Gastrocnemius medialis (tissue), 4 donors: Measurements from ENCODE around the gene TAL2. TPM values are rescaled to one million over a fixed set of nuclear protein-coding genes. Genes with fewer than 3 reads are reported as not detected.
A peak's percentile ranks its signal among the peaks of the same experiment; 100 is the strongest.
"Not testable (repeated sequence)": the region's sequence is repeated elsewhere in the genome, so short reads cannot be mapped to it uniquely, and the experiment has no call there.

ENCODE experiments used
- ATAC-seq, 2 donors: fragments of 150-250 bp; one replicate each; pipeline ENCODE4 v1.9.1; 2016
- DNase-seq, 2 donors: peaks; one replicate each; pipeline ENCODE4 v3.0.0-alpha.2; 2019
- H3K27ac ChIP-seq, 4 donors: fragments of 200-600 bp; sonication (generic); 1 replicate in 1 of 4; 2 replicates in 3 of 4; pipeline ENCODE4 v1.5.1; 2016 to 2018; ENCODE audit warnings: mild to moderate bottlenecking in 2 of 4, moderate library complexity in 1 of 4
- H3K27me3 ChIP-seq, 3 donors: fragments of 200-600 bp; sonication (generic) in 2 of 3; 1 replicate in 1 of 3; 2 replicates in 2 of 3; pipeline versions ENCODE4 v1.5.1 to v1.6.0; 2016 to 2019; ENCODE audit warnings: mild to moderate bottlenecking in 1 of 3, moderate library complexity in 1 of 3
- H3K36me3 ChIP-seq, 2 donors: fragments of 200-600 bp; sonication (generic) in 1 of 2; one replicate each; pipeline ENCODE4 v1.5.1; 2017 to 2018
- H3K4me1 ChIP-seq, 2 donors: fragments of 200-600 bp; sonication (generic) in 1 of 2; one replicate each; pipeline ENCODE4 v1.5.1; 2016 to 2017; ENCODE audit warnings: mild to moderate bottlenecking in 2 of 2
- H3K4me3 ChIP-seq, 4 donors: fragments of 200-600 bp; sonication (generic) in 3 of 4; 1 replicate in 1 of 4; 2 replicates in 3 of 4; pipeline ENCODE4 v1.5.1; 2016 to 2019; ENCODE audit warnings: mild to moderate bottlenecking in 2 of 4
- H3K9me3 ChIP-seq, 3 donors: fragments of 200-600 bp; sonication (generic) in 2 of 3; 1 replicate in 1 of 3; 2 replicates in 2 of 3; pipeline ENCODE4 v1.5.1; 2016 to 2019
- POLR2A ChIP-seq, 2 donors: fragments of 450-650 bp; IDR thresholded peaks; one replicate each; pipeline ENCODE4 v1.6.1; 2017; ENCODE audit warnings: antibody characterized with exemption in 2 of 2, mild to moderate bottlenecking in 2 of 2, moderate library complexity in 2 of 2
- in situ Hi-C, 4 donors: fragments of 200-750 bp; cut with MboI; loops; one replicate each; pipeline versions ENCODE4 v1.15.0 to v1.8.0; 2017; ENCODE audit warnings: low sequenced_read_pairs in 4 of 4
- intact Hi-C: fragments of 100-400 bp; cut with DNase I; formaldehyde crosslinking; loops from one replicate; pipeline ENCODE4 v1.15.1; 2023; ENCODE audit warnings: low total_unique reads
- total RNA-seq, 4 donors: library from RNA; depleted of rRNA; stranded (reverse); fragments of >200 nt; gene quantifications; one replicate each; pipeline versions ENCODE4 v1.1.0 to v1.2.3, GENCODE V29; 2016
- TF ChIP-seq, protein P1 (sequence below), 5 experiments: fragments of 450-650 bp in 3 of 5; fragments of 200-600 bp in 2 of 5; sonication (generic) in 2 of 5; IDR thresholded peaks in 4 of 5; conservative IDR thresholded peaks in 1 of 5; 1 replicate in 4 of 5; 2 replicates in 1 of 5; pipeline ENCODE4 v1.5.1; 2016 to 2019; ENCODE audit warnings: antibody characterized with exemption in 5 of 5, mild to moderate bottlenecking in 3 of 5, moderate library complexity in 3 of 5

TAL2 gene
- total RNA-seq, 4 donors from 2014 or later: not detected

DNA sequence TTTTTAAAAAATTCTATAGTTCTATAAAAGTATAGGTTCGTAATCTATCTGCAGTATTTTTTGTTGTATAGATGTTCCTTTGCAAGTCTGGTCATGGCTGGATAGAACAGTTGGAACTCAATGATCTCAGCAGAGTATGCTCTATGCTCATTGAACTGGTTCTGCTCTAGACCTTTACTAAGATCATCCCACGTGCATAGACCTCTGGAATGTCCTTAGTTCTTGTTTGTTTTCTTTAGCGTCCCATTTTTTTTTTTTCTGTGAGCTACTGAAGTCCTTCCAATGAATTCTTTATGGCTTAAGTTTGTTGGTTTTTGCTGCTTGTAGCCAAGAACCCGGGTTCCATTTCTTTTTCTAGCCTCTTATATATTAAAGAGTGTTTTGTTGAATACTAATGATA lies 35.6 kb downstream of the TAL2 start:
- in situ Hi-C loops (loop anchor here in 2 of 4 donors (25.0 kb wide), 2 partner anchors 236 to 261 kb away; partner anchors contain the start of gene FSD1L (in 1 of the 2)), intact Hi-C loops (loop anchor here (10.0 kb wide), 1 partner anchor 1167 kb away; the partner anchor contains the start of gene ZNF462)
- H3K4me3 ChIP-seq: peak overlapping the region in 2 of 4 donors; percentile 10 to 18
- H3K27me3 ChIP-seq: no peaks in the 10 kb centered on the region
- no peak for TF ChIP-seq POLR2A (IDR thresholded peaks at IDR 0.05)
- TF ChIP-seq, protein P1, sequence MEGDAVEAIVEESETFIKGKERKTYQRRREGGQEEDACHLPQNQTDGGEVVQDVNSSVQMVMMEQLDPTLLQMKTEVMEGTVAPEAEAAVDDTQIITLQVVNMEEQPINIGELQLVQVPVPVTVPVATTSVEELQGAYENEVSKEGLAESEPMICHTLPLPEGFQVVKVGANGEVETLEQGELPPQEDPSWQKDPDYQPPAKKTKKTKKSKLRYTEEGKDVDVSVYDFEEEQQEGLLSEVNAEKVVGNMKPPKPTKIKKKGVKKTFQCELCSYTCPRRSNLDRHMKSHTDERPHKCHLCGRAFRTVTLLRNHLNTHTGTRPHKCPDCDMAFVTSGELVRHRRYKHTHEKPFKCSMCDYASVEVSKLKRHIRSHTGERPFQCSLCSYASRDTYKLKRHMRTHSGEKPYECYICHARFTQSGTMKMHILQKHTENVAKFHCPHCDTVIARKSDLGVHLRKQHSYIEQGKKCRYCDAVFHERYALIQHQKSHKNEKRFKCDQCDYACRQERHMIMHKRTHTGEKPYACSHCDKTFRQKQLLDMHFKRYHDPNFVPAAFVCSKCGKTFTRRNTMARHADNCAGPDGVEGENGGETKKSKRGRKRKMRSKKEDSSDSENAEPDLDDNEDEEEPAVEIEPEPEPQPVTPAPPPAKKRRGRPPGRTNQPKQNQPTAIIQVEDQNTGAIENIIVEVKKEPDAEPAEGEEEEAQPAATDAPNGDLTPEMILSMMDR (IDR thresholded peaks at IDR 0.05 in 4 of 5, conservative IDR thresholded peaks at IDR 0.05 in 1 of 5): no peak
- ATAC-seq (no peak), DNase-seq (no peak)
- H3K4me1 ChIP-seq: peaks cover 68 to 81% of the 10 kb centered on the region in 2 donors
- no peaks in the 10 kb centered on the region for H3K9me3 ChIP-seq
- peak overlapping the region; percentile 93 to 99 (median 96) for H3K27ac ChIP-seq
- no peaks in the 10 kb centered on the region for H3K36me3 ChIP-seq

DNA sequence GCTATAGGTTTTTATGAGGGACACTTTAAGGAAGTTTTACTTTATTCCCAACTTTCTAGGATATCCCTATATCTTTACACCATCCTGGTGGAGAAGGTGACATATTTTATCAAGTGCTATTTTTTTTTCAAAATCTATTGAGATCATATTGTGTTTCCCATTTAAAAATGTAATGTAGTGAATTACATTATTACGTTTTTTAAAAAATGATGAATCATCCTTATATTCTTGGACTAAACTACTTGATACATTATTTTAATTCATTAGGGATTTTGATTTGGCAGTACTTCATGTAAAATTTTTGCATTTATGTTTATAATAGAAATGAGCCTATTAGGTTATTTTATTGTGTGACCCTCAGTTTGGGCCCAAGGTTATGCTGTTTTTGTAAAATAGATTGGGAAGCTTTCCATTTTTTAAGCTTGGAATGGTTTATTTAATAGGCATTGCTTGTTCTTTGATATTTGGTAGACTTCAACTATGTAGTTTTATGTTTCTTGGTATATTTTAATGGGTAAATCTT lies 36.2 kb downstream of the TAL2 start:
- no peak for DNase-seq
- no peaks in the 10 kb centered on the region for H3K27me3 ChIP-seq
- no peaks in the 10 kb centered on the region for H3K9me3 ChIP-seq
- H3K4me3 ChIP-seq: peak overlapping the region in 2 of 4 donors; percentile 10 to 18
- H3K36me3 ChIP-seq: no peaks in the 10 kb centered on the region
- no peak for ATAC-seq
- intact Hi-C loops: loop anchor here (10.0 kb wide), 1 partner anchor 1166 kb away; the partner anchor contains the start of gene ZNF462
- peaks cover 67 to 76% of the 10 kb centered on the region in 2 donors for H3K4me1 ChIP-seq
- TF ChIP-seq, protein P1 (IDR thresholded peaks at IDR 0.05 in 4 of 5, conservative IDR thresholded peaks at IDR 0.05 in 1 of 5): no peak
- TF ChIP-seq POLR2A (IDR thresholded peaks at IDR 0.05): no peak
- in situ Hi-C loops: loop anchor here in 2 of 4 donors (25.0 kb wide), 2 partner anchors 236 to 261 kb away; partner anchors contain the start of gene FSD1L (in 1 of the 2)
- H3K27ac ChIP-seq: peak overlapping the region; percentile 93 to 99 (median 96)

DNA sequence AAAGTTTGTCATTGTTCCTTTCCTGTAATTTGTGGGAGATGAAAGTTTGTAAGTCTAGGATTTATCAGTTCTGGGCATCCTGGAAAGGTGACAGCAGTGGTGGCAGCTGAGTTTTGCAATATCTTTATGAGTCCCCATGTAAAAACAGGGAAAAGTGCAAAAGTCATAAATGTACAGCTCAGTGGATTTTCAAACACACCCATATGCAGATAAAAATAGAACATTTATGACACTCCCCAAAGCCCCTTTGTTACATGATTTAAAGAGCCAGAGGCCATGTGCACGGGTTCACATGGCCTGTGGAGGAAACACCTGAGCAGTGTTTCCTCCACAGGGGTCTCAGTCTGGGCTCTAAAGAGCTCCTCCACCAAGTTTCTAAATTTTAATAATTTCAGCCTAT lies 38.4 kb downstream of the TAL2 start:
- peaks cover 73 to 77% of the 10 kb centered on the region in 2 donors for H3K4me1 ChIP-seq
- no peak for TF ChIP-seq POLR2A (IDR thresholded peaks at IDR 0.05)
- ATAC-seq (no peak), DNase-seq (no peak)
- intact Hi-C loops: no loop called here
- no peaks in the 10 kb centered on the region for H3K36me3 ChIP-seq
- H3K27ac ChIP-seq: peak overlapping the region; percentile 93 to 99 (median 96)
- H3K4me3 ChIP-seq: peak overlapping the region in 1 of 4 donors; percentile 6
- H3K9me3 ChIP-seq: no peaks in the 10 kb centered on the region
- no peaks in the 10 kb centered on the region for H3K27me3 ChIP-seq
- in situ Hi-C loops: loop anchor here in 1 of 4 donors (25.0 kb wide), 1 partner anchor 263 kb away; the partner anchor contains the start of gene FSD1L

DNA sequence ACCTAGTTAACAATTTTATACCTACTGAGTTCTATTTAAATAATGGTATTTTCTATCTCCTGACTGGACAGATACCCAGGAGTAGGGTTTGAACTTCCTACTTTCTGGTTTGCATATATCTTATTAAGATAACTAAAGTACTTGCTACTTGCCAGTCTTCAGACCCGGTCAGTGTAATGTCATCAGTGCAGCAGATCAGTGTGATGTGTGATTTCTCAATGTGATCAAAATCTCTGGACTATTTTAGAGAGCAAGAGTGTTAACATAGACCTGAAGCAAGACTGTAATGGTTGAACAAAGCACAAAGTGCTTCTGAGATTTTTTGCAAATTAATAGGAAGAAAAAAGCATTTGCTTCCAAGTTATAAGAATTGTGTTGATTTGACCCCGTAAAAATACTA lies 38.9 kb downstream of the TAL2 start:
- H3K9me3 ChIP-seq: no peaks in the 10 kb centered on the region
- intact Hi-C loops (no loop called here), in situ Hi-C loops (loop anchor here in 1 of 4 donors (25.0 kb wide), 1 partner anchor 264 kb away; the partner anchor contains the start of gene FSD1L)
- H3K4me1 ChIP-seq: peaks cover 72 to 73% of the 10 kb centered on the region in 2 donors
- DNase-seq: no peak
- peaks cover 0 to 4% of the 10 kb centered on the region in 2 donors for H3K36me3 ChIP-seq
- peak in 1 of 2 donors; percentile 81 for ATAC-seq
- H3K27me3 ChIP-seq: no peaks in the 10 kb centered on the region
- peak overlapping the region in 1 of 4 donors; percentile 6 for H3K4me3 ChIP-seq
- H3K27ac ChIP-seq: peak overlapping the region; percentile 93 to 99 (median 96)
- no peak for TF ChIP-seq POLR2A (IDR thresholded peaks at IDR 0.05)
- TF ChIP-seq, protein P1 (IDR thresholded peaks at IDR 0.05 in 4 of 5, conservative IDR thresholded peaks at IDR 0.05 in 1 of 5): no peak

DNA sequence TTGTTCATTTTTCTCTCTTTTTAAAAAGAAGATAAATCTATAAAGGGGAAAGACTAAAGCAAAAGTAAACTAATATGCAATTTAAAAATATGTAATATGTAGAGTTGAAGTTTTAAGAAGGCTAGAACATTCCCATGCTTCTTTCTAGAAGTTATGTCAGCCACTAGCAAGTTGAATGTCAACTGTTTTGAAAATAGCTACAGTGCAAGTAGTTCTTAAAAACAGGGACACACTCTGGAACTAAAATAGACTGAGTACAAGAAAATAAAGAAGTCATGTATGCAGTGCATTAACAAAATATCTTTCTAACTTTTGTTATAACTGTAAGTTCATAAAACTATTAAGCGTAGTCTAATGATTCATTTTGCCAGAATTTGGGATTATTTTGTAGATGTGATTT lies 40.0 kb downstream of the TAL2 start:
- in situ Hi-C loops (loop anchor here in 1 of 4 donors (25.0 kb wide), 1 partner anchor 265 kb away; the partner anchor contains the start of gene FSD1L), intact Hi-C loops (no loop called here)
- H3K27ac ChIP-seq: peak overlapping the region; percentile 93 to 99 (median 96)
- H3K4me1 ChIP-seq: peaks cover 62 to 65% of the 10 kb centered on the region in 2 donors
- peaks cover 0 to 7% of the 10 kb centered on the region in 2 donors for H3K36me3 ChIP-seq
- H3K27me3 ChIP-seq: no peaks in the 10 kb centered on the region
- DNase-seq (no peak), ATAC-seq (peak in 1 of 2 donors; percentile 49)
- TF ChIP-seq POLR2A (IDR thresholded peaks at IDR 0.05): no peak
- TF ChIP-seq, protein P1 (IDR thresholded peaks at IDR 0.05 in 4 of 5, conservative IDR thresholded peaks at IDR 0.05 in 1 of 5): no peak
- no peak overlapping the region for H3K4me3 ChIP-seq
- no peaks in the 10 kb centered on the region for H3K9me3 ChIP-seq

DNA sequence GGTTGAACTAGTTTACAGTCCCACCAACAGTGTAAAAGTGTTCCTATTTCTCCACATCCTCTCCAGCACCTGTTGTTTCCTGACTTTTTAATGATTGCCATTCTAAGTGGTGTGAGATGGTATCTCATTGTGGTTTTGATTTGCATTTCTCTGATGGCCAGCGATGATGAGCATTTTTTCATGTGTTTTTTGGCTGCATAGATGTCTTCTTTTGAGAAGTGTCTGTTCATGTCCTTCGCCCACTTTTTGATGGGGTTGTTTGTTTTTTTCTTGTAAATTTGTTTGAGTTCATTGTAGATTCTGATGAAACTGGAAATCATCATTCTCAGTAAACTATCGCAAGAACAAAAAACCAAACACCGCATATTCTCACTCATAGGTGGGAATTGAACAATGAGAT lies 41.4 kb downstream of the TAL2 start:
- H3K27me3 ChIP-seq, H3K9me3 ChIP-seq, H3K36me3 ChIP-seq, DNase-seq, intact Hi-C loops, H3K4me3 ChIP-seq, ATAC-seq: not testable (repeated sequence)
- H3K27ac ChIP-seq: peak overlapping the region in 3 of 4 donors; percentile 79 to 95 (median 83)
- H3K4me1 ChIP-seq: peaks cover 58 to 66% of the 10 kb centered on the region in 2 donors
- in situ Hi-C loops: loop anchor here in 1 of 4 donors (25.0 kb wide), 1 partner anchor 266 kb away; the partner anchor contains the start of gene FSD1L
